CD4-positive, alpha-beta T cell treated with Interleukin-15 for 4 hours (primary cell): Measurements from ENCODE around the gene PIN1.

ENCODE experiments used
- DNase-seq: peaks from one replicate; pipeline ENCODE4 v3.0.0-alpha.2; 2020; ENCODE audit warnings: low spot score

The PIN1 gene

DNA sequence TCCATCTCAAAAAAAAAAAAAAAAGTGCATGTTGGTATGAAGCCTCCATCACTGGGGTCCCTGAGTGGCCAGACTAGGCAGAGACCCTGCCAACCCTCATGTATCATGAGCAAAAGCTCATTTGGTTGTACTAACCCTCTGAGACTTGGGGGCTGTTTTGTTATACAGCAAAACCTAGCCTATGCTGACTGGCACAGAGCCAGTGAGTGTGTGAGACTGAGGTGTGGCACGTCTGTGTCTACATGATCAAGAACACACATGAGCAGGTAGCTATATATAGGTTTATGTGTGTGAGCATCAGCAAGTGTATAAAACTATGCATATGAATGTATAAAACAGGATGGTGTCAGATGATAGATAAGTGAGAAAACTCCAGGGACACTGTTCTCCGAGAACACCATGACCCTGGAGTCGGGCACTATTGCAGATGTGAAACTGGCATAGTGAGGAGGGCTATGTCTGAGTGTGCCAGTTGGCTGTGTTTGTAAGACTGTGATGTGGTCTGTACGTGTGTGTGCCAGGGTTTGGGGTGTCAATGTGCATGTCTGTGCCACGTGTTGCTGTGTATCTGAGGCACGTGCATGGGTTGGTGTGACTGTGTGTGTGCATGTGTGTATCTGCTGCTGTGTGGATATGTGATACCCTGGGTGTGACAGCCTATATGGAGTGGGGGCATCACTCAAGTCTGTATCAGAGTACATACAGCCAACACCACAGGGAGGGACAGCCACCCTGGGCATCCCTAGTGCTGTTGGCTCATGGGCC, 56.7 kb downstream of the PIN1 start:
- no peak for DNase-seq
